Measurements from ENCODE around the gene ZNF22.

The ZNF22 gene

GRCh38 chr10:45015590-45015989, 14.9 kb downstream of the ZNF22 start:
- no peak for DNase-seq (ENCODE audit: low read depth)

GRCh38 chr10:45023426-45023825, 22.7 kb downstream of the ZNF22 start:
- DNase-seq (ENCODE audit: low read depth), result no peak

- DNase-seq (ENCODE audit: low read depth), result no peak
These were observed 33.6 kb downstream of the ZNF22 start for GRCh38 chr10:45034301-45034700.

GRCh38 chr10:45035673-45036072, 35.0 kb downstream of the ZNF22 start:
- no peak for DNase-seq (ENCODE audit: low read depth)

- DNase-seq (ENCODE audit: low read depth), result no peak
These were observed 40.3 kb downstream of the ZNF22 start for GRCh38 chr10:45040921-45041542.

- DNase-seq (ENCODE audit: low read depth), result no peak
These were observed 43.6 kb downstream of the ZNF22 start for GRCh38 chr10:45044290-45044689.

- DNase-seq (ENCODE audit: low read depth), result no peak
These were observed 50.0 kb downstream of the ZNF22 start for GRCh38 chr10:45050551-45051235.

GRCh38 chr10:45052700-45053099, 52.0 kb downstream of the ZNF22 start:
- DNase-seq (ENCODE audit: low read depth), result no peak

- no peak for DNase-seq (ENCODE audit: low read depth)
These were observed 52.9 kb downstream of the ZNF22 start for GRCh38 chr10:45053569-45054100.

Measured in non-pigmented ciliary epithelial cell (primary cell).